KMS-11 (cell line): Measurements from ENCODE around the gene CCDC15.

Source experiments
- H2AFZ ChIP-seq: fragments of 200-600 bp; sonication (generic); 2 replicates; pipeline ENCODE4 v1.6.1; 2016; ENCODE audit warnings: antibody characterized with exemption, mixed run types, low read depth
- H3K27ac ChIP-seq: fragments of 200-600 bp; sonication (generic); 2 replicates; pipeline ENCODE4 v1.6.1; 2016; ENCODE audit warnings: mild to moderate bottlenecking, mixed run types
- H3K27me3 ChIP-seq: fragments of 200-600 bp; sonication (generic); 2 replicates; pipeline ENCODE4 v1.6.1; 2017; ENCODE audit warnings: mild to moderate bottlenecking, low read depth, mixed run types, moderate library complexity; ENCODE audit not compliant: insufficient read depth
- H3K36me3 ChIP-seq: fragments of 200-600 bp; sonication (generic); 2 replicates; pipeline ENCODE4 v1.6.1; 2017; ENCODE audit warnings: mild to moderate bottlenecking, mixed run types; ENCODE audit not compliant: insufficient read depth
- H3K4me1 ChIP-seq: fragments of 200-600 bp; sonication (generic); 2 replicates; pipeline ENCODE4 v1.6.1; 2016; ENCODE audit warnings: mild to moderate bottlenecking, low read depth, mixed run types; ENCODE audit not compliant: poor library complexity, severe bottlenecking
- H3K4me2 ChIP-seq: fragments of 200-600 bp; sonication (generic); 2 replicates; pipeline ENCODE4 v1.7.0; 2016; ENCODE audit warnings: mild to moderate bottlenecking, mixed run types
- H3K4me3 ChIP-seq: fragments of 200-600 bp; sonication (generic); IDR thresholded peaks from 2 replicates; pipeline ENCODE4 v1.6.1; 2017; ENCODE audit warnings: low read depth, low read length, mixed read lengths; ENCODE audit not compliant: insufficient read depth
- H3K79me2 ChIP-seq: fragments of 200-600 bp; sonication (generic); 2 replicates; pipeline ENCODE4 v1.6.1; 2016; ENCODE audit warnings: low read depth, mixed run types; ENCODE audit not compliant: insufficient read depth
- H3K9ac ChIP-seq: fragments of 200-600 bp; sonication (generic); 2 replicates; pipeline ENCODE4 v1.6.1; 2016; ENCODE audit warnings: mild to moderate bottlenecking, mixed run types
- H4K20me1 ChIP-seq: fragments of 200-600 bp; sonication (generic); 2 replicates; pipeline ENCODE4 v1.6.1; 2016; ENCODE audit warnings: mild to moderate bottlenecking, mixed run types; ENCODE audit not compliant: insufficient read depth
- CTCF ChIP-seq: fragments of 200-600 bp; sonication (generic); conservative IDR thresholded peaks from 2 replicates; pipeline ENCODE4 v1.6.1; 2017; ENCODE audit warnings: low read depth, mild to moderate bottlenecking, antibody characterized with exemption, low read length, moderate library complexity, mixed read lengths

CCDC15 gene

GRCh38 chr11:124976531-124976930, 22.5 kb downstream of the CCDC15 start:
- H3K4me3 ChIP-seq = no peak overlapping the region
- no peak overlapping the region for H3K27ac ChIP-seq
- H3K4me1 ChIP-seq = no peaks in the 10 kb centered on the region
- no peaks in the 10 kb centered on the region for H3K36me3 ChIP-seq
- H3K27me3 ChIP-seq = no peaks in the 10 kb centered on the region
- H3K79me2 ChIP-seq = no peaks in the 10 kb centered on the region
- H3K4me2 ChIP-seq = no peak overlapping the region
- no peak for TF ChIP-seq CTCF
- no peaks in the 10 kb centered on the region for H4K20me1 ChIP-seq
- H3K9ac ChIP-seq = no peak overlapping the region
- no peak overlapping the region for H2AFZ ChIP-seq

GRCh38 chr11:124977006-124977405, 23.0 kb downstream of the CCDC15 start:
- TF ChIP-seq CTCF = no peak
- no peaks in the 10 kb centered on the region for H4K20me1 ChIP-seq
- H3K4me1 ChIP-seq = no peaks in the 10 kb centered on the region
- H3K4me3 ChIP-seq = no peak overlapping the region
- no peak overlapping the region for H3K4me2 ChIP-seq
- no peaks in the 10 kb centered on the region for H3K27me3 ChIP-seq
- H3K9ac ChIP-seq = no peak overlapping the region
- H3K79me2 ChIP-seq = no peaks in the 10 kb centered on the region
- no peak overlapping the region for H2AFZ ChIP-seq
- H3K27ac ChIP-seq = no peak overlapping the region
- no peaks in the 10 kb centered on the region for H3K36me3 ChIP-seq

- Histone ChIP-seq H3K79me2 (no peaks in the 10 kb centered on the region), H2AFZ (no peak overlapping the region), H4K20me1 (no peaks in the 10 kb centered on the region), H3K27me3 (no peaks in the 10 kb centered on the region), H3K9ac (no peak overlapping the region), H3K4me2 (no peak overlapping the region), H3K36me3 (no peaks in the 10 kb centered on the region), H3K4me3 (no peak overlapping the region), H3K27ac (no peak overlapping the region), H3K4me1 (no peaks in the 10 kb centered on the region)
- TF ChIP-seq CTCF = no peak
Measured at GRCh38 chr11:124978316-124978715, 24.3 kb downstream of the CCDC15 start.

GRCh38 chr11:124982043-124982442, 28.0 kb downstream of the CCDC15 start:
- Histone ChIP-seq H3K4me1 (no peaks in the 10 kb centered on the region), H3K27me3 (no peaks in the 10 kb centered on the region), H2AFZ (no peak overlapping the region), H3K9ac (no peak overlapping the region), H3K79me2 (no peaks in the 10 kb centered on the region), H4K20me1 (no peaks in the 10 kb centered on the region), H3K4me3 (no peak overlapping the region), H3K27ac (no peak overlapping the region), H3K36me3 (no peaks in the 10 kb centered on the region), H3K4me2 (no peak overlapping the region)
- no peak for TF ChIP-seq CTCF
